CD4-positive, alpha-beta T cell treated with Interleukin-1 beta for 1 hour (primary cell): ENCODE measurements around the gene EFR3B.

Source experiments
- DNase-seq, 2 donors: peaks; one replicate each; pipeline ENCODE4 v3.0.0-alpha.2; 2020 to 2022

EFR3B gene

DNA sequence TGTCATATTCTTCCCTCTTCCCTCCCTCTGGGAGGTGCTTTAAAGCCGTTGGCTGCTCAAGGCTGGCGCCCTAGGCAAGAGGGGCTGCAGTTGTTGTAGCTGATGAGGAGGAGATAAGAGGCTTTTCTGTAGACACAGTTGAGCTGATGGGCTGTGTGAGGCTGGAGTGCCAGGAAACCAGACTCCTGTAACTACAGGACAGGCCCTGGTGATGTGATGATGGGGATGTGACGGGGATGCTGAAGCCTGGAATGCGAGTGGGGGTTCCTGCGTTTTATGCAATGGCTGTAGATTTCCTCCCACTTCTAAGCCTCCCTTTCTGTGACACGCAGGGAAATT is 5.7 kb upstream of the EFR3B start:
- no peak for DNase-seq

DNA sequence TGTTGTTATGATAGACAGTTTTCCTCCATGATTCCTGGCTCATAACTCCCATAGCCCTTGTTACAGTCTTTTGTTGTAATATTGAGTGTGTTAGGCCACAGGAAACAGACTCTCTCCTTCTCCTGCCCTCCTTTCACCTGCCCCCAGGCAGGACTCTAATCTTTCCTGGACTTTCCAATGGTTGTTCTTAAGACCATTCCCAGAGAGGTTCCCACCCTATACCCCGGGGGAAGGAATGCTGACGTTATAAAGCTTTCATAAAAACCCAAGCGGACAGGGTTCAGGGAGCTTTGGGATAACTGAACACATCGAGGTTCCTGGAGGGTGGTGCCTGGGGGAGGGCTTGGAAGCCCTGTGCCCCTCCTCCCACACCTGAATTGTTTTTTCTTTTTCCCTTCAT is 2.8 kb upstream of the EFR3B start:
- DNase-seq: no peak

DNA sequence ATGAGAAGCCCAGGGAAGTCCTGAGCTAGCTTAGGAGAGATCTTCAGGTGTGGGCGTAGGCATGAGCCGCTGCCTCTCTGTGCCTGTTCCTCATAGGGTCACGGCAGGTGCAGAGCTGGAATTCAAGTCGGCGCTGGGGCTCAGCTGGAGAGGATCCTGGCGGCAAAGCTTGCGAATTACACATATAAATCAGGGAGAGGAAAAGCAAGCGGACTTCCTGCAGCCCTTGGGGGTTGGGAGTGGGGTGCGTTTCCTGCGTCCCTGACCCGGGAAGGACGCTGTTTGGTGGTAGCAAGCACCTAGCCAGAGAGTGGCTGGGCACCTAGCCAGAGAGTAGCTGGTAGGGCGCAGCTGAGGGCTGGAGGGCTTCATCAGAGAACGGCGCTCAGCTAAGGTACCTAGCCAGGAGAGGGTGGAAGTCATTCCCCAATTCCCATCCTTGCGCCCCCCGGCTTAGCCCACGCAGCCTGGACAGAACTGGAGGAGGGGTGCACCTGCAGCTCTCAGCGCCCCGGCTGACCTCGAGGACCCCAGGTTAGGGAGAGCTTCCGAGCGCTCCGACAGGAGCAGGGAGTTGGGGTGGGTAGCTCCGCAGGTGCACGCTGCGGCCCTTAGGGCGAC is 459 bp upstream of the EFR3B start:
- peak in 1 of 2 donors; percentile 21 for DNase-seq

DNA sequence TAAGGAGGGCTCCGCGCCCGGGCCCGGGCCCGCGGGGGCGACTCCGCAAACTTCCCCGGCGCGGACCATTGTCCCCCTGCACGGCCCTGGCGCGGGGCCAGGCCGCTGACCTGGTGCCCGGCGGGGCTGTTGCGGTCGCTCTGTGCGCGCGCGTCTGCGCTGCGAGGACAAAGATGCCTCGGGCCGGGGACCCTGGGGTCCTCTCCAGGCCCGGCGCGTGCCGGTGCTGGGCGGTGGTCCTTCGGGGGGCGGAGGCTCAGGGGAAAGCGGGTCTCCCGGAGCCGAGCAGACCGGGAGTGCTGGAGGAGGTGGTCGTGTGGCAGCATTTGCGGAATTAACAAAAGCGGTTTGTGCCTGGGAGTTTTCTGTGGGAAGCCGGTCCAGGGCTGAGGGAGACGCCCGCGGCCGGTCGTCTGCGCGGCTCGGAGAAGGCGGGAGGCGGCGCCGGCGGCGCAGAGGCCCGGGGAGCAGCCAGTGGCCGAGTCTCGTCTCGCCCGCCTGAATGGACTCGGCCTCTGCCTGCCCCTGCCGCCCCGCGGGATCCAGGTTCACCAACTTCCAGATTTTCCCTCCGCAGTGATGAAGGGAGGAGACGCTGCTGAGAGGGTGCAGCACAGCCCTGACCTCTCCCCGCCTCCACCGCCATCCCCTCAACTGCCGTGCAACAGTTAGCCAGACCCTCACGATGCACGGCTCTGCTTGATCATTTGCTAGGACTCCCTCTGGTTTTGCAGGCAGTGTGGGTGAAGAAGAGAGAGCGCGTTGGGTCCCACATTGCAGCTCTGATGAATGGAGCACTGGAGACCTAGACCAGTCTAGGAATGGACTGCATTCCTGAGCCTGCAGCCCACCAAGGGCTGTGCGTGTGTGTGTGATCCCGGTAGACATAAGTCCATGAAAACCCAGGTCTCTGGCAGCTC is 705 bp downstream of the EFR3B start:
- DNase-seq: peak in 1 of 2 donors; percentile 1

DNA sequence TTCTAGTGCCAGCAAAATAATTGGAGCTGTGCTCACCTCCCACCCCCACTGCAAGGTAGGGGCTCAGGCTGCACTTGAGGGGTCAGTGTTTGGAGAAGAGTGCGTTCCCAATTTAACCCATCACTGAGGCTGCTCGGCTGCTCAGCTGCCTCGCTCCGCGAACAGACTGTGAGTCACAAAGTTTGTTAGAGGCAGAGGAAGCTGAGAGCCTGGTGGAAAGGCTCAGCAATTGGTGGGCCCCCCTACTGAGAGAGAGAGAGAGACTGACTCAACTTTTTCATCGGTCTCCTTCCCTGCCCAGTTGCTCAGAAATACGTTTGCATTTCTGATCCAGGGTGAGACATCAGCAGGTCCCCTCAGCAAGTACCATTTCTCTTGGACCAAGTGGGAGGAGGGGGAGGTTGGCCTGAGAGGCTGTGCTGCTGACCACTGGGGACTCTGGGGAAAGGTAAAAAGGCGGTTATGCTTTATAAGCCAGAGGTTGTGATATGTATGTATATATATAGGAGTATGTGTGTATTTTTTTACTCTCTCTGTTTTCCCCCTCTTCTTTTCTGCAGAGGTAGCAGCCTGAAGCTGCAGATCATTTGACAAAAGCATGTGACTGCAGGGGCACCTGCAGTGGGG is 1.5 kb downstream of the EFR3B start:
- DNase-seq: peak; percentile 1 to 10

DNA sequence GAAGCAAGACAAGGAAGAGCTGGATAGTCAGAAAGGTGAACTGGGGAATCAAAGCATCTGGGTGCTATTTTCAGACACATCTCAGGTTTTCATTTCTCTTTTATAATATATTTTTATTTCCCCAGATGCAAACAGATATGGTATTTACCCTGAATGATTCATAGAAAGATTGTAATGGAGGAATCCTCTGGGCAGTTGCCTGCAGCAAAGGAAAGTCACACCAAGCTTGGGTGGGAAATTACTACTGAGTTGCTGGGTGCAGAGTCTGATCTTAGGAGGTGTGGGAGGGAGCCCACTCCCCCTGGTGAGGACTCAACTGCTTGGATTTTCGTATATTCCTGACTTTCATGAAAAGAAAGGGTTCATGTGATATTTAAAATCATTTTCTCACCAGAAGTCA is 2.1 kb downstream of the EFR3B start:
- no peak for DNase-seq

DNA sequence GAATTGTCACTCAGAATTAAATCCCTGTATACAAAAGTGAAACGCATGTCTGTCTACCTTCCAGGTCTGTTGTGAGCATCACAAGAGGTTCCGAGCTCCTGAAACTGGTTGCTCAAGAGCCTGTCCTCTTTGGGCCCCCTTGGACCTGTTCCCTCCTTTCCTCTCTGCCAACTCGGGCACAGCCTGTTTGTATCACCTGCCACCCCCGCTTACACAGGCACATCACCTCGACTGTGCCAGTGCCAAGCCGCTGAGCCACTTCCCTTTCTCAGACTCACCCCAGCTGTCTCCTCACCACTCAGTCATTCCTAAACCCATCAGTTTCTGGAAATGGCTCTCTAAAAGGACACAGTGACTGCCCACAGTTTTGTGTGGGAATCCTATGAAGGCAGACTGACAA is 3.1 kb downstream of the EFR3B start:
- DNase-seq: no peak

DNA sequence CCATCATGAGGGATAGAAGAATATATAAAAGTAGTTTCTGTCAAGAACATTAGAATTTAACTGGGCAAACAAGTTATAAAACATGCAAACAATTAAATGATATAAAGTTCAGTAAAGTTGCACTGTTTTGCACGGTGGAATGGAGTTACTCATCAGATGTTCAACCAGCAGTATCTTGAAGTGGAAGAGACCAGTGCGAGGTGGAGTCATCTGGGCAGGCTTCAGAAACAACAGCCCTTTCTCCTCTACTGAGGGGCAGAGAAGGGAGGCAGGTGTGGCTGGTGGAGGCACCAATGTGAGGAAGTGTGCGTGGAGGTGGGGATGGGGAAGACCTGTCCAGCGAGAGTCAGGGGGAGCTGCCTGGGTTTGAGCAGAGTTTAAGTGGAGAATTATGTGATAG is 7.5 kb downstream of the EFR3B start:
- DNase-seq: no peak

DNA sequence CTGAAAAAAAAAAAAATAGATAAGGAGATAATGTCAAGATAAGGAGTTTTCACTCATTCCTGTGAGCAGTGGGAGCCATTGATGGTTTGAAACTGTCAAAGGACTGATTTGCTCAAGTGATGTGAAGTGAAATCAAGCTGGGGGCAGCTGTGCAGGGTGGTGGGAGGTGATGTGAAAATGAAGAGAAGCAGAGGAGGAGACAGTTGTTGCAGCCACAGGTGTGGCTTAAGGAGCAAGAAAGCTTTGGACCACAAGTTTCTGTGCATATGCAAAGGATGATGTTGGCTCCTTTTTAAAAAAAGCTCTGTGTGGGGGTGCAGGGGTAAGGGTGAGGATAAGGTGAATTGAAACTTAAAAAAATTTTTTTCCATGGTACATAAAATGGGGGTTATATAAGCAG is 8.3 kb downstream of the EFR3B start:
- DNase-seq: no peak

DNA sequence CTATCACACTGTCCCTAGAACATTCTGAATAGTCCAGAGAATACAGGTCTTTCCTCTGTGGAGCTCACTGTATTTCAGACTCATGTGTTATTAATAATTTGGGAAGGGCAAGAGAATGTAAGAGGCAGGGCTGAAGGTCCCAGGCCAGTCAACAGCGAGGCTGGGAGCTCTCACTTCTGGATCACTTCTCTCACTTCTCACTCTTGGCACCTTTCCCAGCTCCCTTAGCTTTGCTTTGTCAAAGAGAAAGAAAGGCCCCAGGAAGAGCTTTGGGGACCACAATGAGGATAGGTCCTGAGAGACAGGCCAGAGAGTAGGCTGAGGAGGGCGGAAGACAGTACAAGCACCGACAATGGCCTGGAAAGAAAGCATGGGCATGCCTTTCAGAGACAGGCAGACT is 11.2 kb downstream of the EFR3B start:
- DNase-seq: no peak

DNA sequence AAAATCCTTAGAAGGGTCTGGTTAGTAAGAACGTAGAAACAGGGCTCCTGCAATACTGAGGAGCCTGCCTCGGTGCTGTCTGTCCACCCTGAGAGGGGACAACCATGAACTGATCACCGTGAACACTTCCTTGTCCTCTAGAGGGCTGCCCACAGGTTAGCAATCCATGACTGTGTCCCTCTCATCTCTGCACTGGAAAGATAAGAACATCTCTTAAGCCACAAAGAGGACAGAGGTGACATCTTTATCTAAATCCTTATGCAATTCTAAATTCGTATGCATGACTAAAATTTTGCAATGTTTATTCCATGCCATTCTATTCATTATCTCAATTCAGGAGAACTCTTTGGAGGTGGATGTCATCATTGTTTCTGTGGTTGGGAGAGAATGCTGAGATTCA is 12.8 kb downstream of the EFR3B start:
- DNase-seq: no peak

DNA sequence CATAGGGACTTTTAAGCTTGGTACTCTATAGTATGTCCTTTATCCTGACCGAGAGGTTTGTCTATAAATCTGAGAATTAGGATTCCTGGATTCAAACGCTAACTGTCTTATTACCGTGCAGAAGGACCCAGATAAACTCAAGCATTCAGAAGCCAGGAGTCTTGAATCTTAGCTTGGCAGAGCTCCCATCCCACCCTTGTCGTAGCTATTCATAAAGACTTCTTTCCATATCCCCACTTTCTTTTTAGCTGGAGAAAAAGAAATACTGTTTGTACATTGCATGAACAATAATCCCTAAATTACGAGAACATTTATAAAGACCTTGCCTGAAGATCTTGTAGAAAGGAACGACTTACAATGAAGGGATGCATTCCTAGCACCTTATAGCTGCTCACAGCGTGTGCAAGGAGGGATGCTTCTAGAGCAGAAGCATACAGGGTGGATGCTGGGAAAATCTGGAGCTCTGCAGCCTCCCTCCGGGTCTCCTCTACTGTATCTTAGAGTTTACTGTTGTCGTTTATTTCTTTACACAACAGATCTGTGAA is 13.6 kb downstream of the EFR3B start:
- no peak for DNase-seq

DNA sequence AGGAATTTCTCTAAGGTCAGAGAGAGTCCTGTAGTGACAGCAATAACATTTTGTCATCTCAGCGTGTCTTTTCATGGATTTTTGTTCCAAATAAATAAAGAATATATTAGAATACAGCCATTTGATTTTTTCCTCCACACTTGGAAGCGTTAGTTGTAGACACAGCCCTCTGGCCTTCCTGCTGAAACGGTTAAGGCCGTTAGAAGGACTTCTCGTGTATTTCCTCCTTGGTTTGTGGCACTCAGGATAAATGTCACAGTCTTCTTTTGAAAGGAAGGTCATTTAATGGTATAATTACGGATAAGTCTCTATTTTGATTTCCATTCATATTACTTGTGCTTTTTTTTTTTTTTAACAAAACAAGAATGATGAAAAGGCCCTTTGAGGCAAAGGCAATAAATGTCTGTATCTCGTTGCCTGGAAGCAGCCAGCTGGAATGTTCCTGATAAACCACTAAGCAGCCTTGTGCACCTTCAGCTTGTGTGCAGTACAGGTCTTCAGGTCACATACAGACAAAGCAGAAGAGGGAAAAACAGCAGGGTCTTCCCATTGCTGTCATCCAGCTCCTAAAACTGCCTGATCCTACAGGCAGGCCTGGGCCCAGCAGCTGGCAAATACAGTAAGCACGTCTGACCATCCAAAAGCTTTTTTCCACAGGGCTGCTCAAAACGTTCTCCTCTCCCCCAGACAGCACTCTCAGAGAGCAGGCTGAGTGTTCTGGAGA is 14.4 kb downstream of the EFR3B start:
- no peak for DNase-seq

DNA sequence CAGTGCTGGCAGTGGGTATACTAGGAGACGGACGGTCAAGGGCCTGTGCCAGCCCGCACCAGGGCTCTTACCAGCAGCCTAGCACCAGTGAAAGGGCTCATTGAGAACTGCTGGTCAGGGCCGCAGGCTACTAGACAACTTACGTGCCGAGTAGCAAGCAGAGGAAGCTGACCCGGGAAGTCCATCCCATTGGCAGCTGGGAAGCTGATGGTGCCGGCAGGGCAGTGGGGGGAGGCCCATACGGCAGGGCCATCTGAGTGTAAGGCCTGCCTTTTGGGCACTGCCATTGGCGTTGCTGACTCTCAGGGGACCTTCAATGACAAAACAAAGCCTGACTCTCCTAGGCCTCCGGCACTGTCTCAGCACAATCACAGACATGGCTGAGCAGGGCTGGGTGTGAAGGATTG is 20.6 kb downstream of the EFR3B start:
- no peak for DNase-seq

DNA sequence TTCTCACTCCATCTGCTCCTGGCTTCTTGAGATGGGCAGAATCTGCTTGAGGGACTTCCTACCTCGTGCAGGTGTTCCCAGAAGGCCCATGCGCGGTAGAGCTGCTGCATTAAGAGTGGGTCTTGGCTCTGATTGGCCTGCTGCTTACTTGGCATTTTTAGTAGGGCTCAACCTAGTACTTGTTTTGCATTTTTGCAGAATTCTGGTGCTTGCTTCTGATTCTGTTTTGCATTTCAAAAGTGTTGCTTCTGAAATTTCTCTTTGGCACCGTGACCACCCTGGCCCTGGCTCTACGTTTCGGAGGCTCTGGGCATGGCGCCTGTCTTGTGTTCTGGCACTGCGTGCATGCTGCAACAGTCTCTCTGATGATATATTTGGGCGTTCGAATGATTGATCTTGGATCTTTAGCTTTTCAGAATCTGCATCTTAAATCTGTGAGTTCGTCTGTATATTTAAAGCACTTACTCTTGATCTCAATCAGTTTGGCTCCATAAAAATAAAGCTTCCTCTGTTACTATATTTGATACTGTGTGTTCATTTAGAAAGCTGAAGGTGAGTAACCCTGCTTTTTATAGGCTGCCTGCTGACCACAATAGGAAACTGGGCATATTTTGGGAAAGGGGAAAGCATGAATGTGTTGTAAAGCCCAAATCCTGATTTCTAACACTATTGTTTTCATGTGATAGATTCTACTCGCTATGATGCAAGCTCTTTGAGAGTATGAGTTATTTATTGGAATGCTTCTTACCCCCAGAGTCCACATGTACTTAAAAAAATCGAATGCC is 22.2 kb downstream of the EFR3B start:
- DNase-seq: no peak

DNA sequence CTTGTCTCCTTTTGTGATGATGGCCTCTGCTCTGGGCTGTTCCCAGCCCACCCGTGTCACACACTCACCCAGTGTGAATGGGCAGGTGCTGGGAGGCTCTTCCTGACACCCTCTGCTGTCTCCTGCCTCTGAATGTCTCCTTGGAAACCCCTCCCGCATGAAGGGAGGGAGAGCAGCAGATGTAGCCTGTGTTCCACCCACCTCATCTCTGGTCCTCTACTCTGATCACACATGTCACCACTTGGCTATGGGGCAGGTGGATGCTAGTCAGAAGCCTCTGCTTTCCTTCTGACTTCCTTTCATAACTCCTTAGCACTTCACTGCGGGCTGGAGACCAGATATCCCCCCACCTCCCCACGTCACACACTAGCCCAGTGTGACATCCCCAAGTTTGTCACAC is 23.9 kb downstream of the EFR3B start:
- DNase-seq: no peak

DNA sequence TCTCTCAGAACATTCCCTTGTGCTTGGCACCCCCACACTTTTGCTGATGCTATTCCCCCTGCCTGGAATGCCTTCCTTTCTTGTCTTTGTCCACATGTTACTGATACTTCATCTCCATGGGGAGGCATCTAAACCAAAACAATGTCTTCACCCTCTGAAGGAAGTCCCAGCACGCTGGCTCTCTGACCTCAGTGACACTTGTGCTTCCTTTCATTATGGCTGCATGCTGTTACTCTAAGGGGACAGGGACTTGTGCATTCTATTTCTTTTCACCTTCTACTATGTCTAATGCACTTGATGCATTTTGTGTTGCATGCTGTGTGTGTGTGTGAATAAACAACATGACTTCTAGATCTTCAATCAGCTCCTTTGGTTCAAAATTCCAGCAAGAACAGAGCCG is 24.6 kb downstream of the EFR3B start:
- DNase-seq: no peak

DNA sequence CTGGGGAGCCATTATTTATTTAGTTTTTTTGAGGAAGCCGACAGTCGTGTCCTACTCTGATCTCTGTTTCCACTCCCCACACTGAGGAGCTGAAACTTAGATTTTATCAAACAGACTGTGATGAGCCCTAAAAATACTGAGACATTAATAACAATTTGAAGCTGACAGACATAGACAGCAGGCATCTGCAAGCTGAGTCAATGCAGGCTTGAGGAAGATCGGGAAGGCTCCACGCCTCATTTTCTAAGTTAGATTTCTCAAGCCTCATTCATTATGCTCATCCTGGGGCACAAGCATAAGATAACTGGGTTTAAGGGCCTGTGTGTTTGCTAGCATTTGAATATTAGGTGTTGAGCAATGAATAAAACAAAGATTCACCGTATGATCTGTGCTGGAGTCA is 26.3 kb downstream of the EFR3B start:
- no peak for DNase-seq

DNA sequence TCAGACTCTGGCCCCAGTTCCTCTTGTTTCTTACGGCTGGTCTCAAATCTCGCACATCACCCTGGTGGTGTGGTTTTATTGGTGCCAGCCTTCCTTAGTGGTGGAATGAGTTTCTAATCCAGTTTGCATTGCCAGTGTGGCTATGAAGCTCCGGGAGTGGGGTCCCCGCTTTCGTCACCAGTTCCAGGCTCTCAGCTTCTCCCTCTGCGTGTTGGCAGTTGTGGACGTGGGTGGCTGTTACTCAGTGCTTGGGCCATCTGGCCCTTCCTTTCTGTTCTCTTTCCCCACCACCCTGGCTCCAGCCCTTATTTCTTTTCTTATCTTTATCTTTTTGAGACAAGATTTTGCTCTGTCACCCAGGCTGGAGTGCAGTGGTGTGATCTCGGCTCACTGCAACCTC is 30.1 kb downstream of the EFR3B start:
- DNase-seq: no peak

DNA sequence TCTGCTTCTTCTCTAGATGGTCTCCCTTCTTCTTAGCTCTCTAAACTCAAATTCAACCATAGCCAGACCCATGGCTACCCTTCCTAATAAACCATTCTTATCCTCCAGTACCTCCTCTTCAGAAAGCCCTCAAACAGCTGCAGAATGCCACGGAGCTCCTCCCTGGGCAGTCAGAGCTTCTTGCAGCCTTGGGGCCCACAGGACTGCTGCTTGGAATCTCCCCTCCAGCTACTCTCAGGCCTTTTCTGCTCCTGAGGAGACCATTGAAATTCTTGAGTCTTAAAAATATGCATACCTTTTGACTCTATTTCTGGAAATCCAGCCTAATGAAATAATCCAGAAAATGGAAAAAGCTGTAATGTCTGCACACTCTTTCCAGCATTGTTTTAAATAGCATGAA is 30.7 kb downstream of the EFR3B start:
- DNase-seq: no peak

DNA sequence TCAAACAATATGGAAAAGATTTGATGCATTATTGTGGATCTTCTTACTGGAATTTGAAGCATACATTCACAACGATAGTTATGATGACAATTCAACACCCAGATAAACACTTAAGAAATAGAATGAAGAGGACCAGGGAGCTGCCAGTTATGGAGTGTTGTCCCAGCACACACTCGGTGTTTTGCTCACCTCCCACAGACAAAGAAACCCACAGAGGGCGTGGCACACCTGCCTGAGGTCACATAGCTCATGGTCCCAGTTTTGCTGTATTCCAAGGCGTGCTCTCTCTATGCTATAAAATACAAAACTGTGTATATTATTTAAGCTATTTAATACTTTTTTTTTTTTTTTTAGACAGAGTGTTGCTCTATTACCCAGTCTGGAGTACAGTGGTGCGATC is 31.1 kb downstream of the EFR3B start:
- no peak for DNase-seq

DNA sequence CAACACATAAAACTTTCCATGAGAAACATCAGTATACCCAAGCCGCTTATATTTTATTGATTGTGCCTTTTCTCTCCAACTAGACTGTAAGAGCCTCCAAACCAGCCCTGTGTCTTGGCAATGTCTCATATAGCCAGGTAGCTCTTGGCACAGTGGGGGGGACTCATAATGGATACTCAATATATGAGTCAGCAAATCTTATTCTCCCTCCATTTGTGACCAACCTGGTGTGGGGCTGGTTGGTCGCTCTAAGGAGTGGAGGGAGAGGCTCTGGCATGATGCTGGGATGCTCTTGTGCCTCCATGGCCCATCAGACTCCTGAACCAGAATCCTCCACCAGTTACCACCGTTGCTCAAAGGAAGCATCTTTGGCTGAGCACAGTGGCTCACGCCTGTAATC is 32.0 kb downstream of the EFR3B start:
- no peak for DNase-seq

DNA sequence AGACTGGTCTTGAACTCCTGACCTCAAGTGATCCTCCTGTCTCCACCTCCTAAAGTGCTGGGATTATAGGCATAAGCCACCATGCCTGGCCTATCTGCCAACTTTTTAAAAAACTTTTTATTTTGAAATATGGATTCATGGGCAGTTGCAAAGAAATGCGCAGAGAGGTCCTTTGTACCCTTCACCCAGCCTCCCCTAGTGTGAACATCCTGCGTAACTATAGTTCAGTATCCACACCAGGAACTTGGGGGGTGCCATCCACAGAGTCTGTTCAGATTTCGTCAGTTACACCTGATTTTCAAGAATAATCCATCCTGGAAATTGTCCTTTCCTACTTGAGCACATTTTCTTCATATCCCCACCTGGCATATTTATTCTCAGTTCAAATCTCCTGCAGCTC is 33.0 kb downstream of the EFR3B start:
- no peak for DNase-seq
